CD4-positive, alpha-beta T cell treated with Interleukin-17A for 4 hours (primary cell): ENCODE results near the gene NUDT8.
A peak's percentile ranks its signal among the peaks of the same experiment; 100 is the strongest.

Experiments
- DNase-seq: peaks from one replicate; pipeline ENCODE4 v3.0.0-alpha.2; 2020; ENCODE audit warnings: mixed read lengths

The NUDT8 gene

DNA sequence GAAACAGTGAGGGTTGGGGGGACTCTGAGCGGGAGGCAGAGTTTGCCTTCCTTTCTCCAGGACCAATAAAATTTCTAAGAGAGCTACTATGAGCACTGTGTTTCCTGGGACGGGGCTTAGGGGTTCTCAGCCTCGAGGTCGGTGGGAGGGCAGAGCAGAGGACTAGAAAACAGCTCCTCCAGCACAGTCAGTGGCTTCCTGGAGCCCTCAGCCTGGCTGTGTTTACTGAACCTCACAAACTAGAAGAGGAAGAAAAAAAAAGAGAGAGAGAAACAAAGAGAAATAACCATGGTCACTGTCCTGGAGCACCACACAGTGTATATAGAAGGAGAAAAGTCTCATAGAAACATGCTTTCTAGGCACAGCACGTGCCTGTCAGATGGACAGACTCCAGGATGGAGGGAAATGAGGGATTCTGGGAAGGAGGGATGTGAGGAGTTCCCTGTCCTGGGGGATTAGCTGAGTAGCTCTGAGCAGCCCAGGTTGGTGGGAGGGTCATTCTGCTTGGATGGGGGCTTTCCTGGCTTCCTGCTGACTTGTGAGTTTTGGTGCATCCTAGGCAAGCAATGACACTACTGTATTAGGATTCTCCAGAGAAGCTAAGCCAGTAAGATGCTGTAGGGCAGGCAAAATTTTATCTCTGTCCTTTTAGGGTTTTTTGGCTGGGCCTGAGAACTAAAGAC lies 43.0 kb downstream of the NUDT8 start:
- no peak for DNase-seq

DNA sequence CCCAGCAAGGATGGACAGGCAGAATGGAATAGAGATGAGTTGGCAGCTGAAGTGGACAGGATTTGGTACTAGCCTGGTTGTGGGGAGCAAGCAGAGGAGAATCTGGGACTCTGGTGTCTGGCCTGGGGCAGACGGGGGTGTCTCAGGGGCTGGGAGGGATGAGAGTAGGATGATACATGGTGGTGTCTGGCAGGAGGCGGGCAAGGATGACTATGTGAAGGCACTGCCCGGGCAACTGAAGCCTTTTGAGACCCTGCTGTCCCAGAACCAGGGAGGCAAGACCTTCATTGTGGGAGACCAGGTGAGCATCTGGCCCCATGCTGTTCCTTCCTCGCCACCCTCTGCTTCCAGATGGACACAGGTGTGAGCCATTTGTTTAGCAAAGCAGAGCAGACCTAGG lies 43.8 kb downstream of the NUDT8 start:
- DNase-seq, result no peak

DNA sequence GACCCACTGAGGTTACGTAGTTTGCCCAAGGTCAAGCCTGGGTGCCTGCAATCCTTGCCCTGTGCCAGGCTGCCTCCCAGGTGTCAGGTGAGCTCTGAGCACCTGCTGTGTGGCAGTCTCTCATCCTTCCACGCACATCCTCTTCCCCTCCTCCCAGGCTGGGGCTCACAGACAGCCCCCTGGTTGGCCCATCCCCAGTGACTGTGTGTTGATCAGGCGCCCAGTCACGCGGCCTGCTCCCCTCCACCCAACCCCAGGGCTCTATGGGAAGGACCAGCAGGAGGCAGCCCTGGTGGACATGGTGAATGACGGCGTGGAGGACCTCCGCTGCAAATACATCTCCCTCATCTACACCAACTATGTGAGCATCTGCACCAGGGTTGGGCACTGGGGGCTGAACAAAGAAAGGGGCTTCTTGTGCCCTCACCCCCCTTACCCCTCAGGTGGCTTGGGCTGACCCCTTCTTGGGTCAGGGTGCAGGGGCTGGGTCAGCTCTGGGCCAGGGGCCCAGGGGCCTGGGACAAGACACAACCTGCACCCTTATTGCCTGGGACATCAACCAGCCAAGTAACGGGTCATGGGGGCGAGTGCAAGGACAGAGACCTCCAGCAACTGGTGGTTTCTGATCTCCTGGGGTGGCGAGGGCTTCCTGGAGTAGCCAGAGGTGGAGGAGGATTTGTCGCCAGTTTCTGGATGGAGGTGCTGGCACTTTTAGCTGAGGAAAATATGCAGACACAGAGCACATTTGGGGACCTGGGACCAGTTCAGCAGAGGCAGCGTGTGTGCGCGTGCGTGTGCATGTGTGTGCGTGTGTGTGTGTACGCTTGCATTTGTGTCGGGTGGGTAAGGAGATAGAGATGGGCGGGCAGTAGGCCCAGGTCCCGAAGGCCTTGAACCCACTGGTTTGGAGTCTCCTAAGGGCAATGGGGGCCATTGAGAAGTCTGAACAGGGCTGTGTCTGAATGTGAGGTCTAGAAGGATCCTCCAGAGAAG lies 44.6 kb downstream of the NUDT8 start:
- no peak for DNase-seq

DNA sequence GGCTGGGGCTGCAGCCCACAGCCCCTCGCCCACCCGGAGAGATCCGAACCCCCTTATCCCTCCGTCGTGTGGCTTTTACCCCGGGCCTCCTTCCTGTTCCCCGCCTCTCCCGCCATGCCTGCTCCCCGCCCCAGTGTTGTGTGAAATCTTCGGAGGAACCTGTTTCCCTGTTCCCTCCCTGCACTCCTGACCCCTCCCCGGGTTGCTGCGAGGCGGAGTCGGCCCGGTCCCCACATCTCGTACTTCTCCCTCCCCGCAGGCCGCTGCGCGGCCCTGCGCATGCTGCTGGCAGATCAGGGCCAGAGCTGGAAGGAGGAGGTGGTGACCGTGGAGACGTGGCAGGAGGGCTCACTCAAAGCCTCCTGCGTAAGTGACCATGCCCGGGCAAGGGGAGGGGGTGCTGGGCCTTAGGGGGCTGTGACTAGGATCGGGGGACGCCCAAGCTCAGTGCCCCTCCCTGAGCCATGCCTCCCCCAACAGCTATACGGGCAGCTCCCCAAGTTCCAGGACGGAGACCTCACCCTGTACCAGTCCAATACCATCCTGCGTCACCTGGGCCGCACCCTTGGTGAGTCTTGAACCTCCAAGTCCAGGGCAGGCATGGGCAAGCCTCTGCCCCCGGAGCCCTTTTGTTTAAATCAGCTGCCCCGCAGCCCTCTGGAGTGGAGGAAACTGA lies 45.4 kb downstream of the NUDT8 start:
- DNase-seq, result peak; percentile 44

DNA sequence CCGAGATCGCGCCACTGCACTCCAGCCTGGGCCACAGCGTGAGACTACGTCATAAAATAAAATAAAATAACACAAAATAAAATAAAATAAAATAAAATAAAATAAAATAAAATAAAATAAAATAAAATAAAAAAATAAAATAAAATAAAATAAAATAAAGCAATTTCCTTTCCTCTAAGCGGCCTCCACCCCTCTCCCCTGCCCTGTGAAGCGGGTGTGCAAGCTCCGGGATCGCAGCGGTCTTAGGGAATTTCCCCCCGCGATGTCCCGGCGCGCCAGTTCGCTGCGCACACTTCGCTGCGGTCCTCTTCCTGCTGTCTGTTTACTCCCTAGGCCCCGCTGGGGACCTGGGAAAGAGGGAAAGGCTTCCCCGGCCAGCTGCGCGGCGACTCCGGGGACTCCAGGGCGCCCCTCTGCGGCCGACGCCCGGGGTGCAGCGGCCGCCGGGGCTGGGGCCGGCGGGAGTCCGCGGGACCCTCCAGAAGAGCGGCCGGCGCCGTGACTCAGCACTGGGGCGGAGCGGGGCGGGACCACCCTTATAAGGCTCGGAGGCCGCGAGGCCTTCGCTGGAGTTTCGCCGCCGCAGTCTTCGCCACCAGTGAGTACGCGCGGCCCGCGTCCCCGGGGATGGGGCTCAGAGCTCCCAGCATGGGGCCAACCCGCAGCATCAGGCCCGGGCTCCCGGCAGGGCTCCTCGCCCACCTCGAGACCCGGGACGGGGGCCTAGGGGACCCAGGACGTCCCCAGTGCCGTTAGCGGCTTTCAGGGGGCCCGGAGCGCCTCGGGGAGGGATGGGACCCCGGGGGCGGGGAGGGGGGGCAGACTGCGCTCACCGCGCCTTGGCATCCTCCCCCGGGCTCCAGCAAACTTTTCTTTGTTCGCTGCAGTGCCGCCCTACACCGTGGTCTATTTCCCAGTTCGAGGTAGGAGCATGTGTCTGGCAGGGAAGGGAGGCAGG lies 46.2 kb downstream of the NUDT8 start, which contains the start of gene GSTP1:
GSTP1 (plus strand) TSS at position 566 of the 958 bp plus-strand sequence; CDS start at position 598, 32 bp downstream.
- peak; percentile 86 for DNase-seq

DNA sequence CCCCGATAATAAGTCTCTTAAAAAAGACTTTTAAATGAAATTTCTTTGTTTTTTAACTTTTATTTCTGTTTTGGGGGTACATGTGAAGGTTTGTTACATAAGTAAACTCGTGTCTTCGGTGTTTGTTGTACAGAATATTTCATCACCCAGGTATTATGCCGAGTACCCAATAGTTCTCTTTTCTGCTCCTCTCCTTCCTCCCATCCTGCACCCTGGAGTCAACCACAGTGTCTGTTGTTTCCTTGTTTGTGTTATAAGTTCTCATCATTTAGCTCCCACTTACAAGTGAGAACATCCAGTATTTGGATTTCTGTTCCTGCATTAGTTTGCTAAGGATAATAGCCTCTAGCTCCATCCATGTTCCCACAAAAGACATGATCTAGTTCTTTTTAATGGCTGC lies 47.7 kb downstream of the NUDT8 start:
- DNase-seq, result no peak

DNA sequence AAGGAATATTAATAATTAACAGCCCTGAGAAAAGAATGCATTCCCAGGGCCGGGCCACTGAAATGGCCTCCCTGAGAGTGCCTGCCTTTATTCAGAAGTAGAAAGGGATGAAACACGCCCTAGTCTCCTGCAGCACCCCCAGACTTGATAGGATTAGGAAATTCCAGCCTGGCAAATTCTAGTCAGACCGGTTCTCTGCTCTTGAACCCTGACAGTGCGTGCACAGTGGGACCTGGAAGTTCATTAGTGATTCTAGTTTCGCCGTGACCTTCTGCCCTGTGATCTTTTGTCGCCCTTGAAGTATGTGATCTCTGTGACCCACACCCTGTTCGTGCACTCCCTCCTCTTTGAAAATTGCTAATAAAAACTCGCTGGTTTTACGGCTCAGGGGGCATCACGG lies 48.3 kb downstream of the NUDT8 start:
- no peak for DNase-seq

DNA sequence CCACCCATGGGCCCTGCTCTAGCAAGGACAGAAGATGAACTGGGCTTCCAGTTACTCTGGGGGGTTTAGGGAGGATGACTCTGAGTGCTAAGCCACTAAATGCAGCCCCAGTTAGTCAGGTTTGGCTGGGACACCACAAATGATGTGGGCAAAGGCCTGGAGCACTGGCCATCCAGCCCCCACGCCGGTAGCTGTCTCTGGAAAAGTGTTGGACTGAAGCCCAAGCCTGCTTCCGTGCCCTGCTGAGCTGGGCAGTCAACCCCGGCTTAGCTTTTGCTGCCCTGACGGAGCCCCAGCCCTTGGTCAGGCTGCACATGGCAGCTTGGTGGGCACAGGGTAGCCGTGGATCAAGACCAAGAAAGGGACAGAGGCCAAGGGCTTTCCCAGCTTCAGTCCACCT lies 51.8 kb downstream of the NUDT8 start:
- DNase-seq, result no peak
